B cell (primary cell): ENCODE results near the gene CYP26B1. TPM values are rescaled to one million over a fixed set of nuclear protein-coding genes. Genes with fewer than 3 reads are reported as not detected.

Source experiments
- ATAC-seq: fragments of 200-7000 bp; cut with Tn5 transposase; one replicate; pipeline ENCODE4 v1.10.0; 2021; ENCODE audit warnings: low read depth, mild to moderate bottlenecking, moderate number of reproducible peaks, moderate library complexity
- CTCF ChIA-PET: fragments of 350-600 bp; sonication (Branson Sonifier 250); formaldehyde crosslinking; loops from one replicate; lab custom pipeline; 2021; ENCODE audit warnings: antibody characterized with exemption, inconsistent platforms; lab: Charles Lee
- POLR2A ChIA-PET: fragments of 350-600 bp; sonication (Branson Sonifier 250); formaldehyde crosslinking; loops from one replicate; lab custom pipeline; 2021; ENCODE audit warnings: antibody characterized with exemption; lab: Charles Lee
- DNase-seq: peaks from one replicate; pipeline ENCODE4 v3.0.0; 2013
- H2AFZ ChIP-seq: 2 replicates; pipeline ENCODE4 v1.6.1; 2012; ENCODE audit warnings: mild to moderate bottlenecking, low read depth, low read length; ENCODE audit not compliant: insufficient read depth, poor library complexity, severe bottlenecking
- H3K27ac ChIP-seq, 2 donors: 1 replicate in 1 of 2; 2 replicates in 1 of 2; pipeline ENCODE4 v1.5.1; 2012 to 2013; ENCODE audit warnings: low read length in 2 of 2, mild to moderate bottlenecking in 2 of 2, moderate library complexity in 1 of 2
- H3K27me3 ChIP-seq, 4 experiments: fragments of 200-600 bp in 1 of 4; sonication (generic) in 1 of 4; replicated peaks in 1 of 4; 1 replicate in 2 of 4; 2 replicates in 2 of 4; pipeline versions ENCODE4 v1.6.1 to v1.7.0; 2013 to 2016; ENCODE audit warnings: low read length in 3 of 4, mild to moderate bottlenecking in 2 of 4, mixed read lengths in 1 of 4, moderate library complexity in 1 of 4; ENCODE audit not compliant: insufficient read depth in 4 of 4, control insufficient read depth in 3 of 4; ENCODE audit errors: control extremely low read depth in 1 of 4
- H3K36me3 ChIP-seq, 2 experiments: replicated peaks in 1 of 2; 1 replicate in 1 of 2; 2 replicates in 1 of 2; pipeline versions ENCODE4 v1.6.1 to v1.7.1; 2013; ENCODE audit warnings: low read length in 1 of 2; ENCODE audit not compliant: insufficient read depth in 2 of 2, control insufficient read depth in 1 of 2; ENCODE audit errors: control extremely low read depth in 1 of 2, extremely low read depth in 1 of 2
- H3K4me1 ChIP-seq, 2 donors: fragments of 200-600 bp in 1 of 2; sonication (generic) in 1 of 2; 1 replicate in 1 of 2; 2 replicates in 1 of 2; pipeline versions ENCODE4 v1.5.1 to v1.6.1; 2013 to 2017; ENCODE audit warnings: low read length in 2 of 2; ENCODE audit not compliant: control insufficient read depth in 2 of 2, insufficient read depth in 2 of 2
- H3K4me2 ChIP-seq: replicated peaks from 2 replicates; pipeline ENCODE3; 2012; ENCODE audit warnings: mild to moderate bottlenecking, low read depth, low read length; ENCODE audit not compliant: poor library complexity, severe bottlenecking
- H3K4me3 ChIP-seq, 5 experiments: fragments of 200-600 bp in 1 of 5; sonication (generic) in 1 of 5; 1 replicate in 3 of 5; 2 replicates in 2 of 5; pipeline versions ENCODE4 v1.5.1 to v1.7.0; 2011 to 2016; ENCODE audit warnings: low read length in 4 of 5, mild to moderate bottlenecking in 4 of 5, low read depth in 2 of 5, control low read depth in 1 of 5, moderate library complexity in 1 of 5; ENCODE audit not compliant: insufficient read depth in 1 of 5; ENCODE audit errors: control extremely low read depth in 1 of 5, extremely low read depth in 1 of 5
- H3K79me2 ChIP-seq: fragments of 200-600 bp; sonication (generic); one replicate; pipeline ENCODE4 v1.6.0; 2016; ENCODE audit warnings: low read length; ENCODE audit not compliant: control insufficient read depth, insufficient read depth
- H3K9ac ChIP-seq: fragments of 200-600 bp; sonication (generic); 2 replicates; pipeline ENCODE4 v1.6.1; 2017; ENCODE audit warnings: mild to moderate bottlenecking, low read length, moderate library complexity
- H3K9me3 ChIP-seq, 3 donors: one replicate each; pipeline versions ENCODE4 v1.6.1 to v1.7.1; 2013; ENCODE audit warnings: low read length in 2 of 3; ENCODE audit not compliant: control insufficient read depth in 2 of 3, insufficient read depth in 1 of 3; ENCODE audit errors: control extremely low read depth in 1 of 3
- H4K20me1 ChIP-seq: 2 replicates; pipeline ENCODE4 v1.6.0; 2012; ENCODE audit warnings: mild to moderate bottlenecking, low read length; ENCODE audit not compliant: insufficient read depth, control insufficient read depth, poor library complexity, severe bottlenecking
- H3K27ac Mint-ChIP-seq: one replicate; pipeline ENCODE4 v1.8.0; 2021; ENCODE audit warnings: mixed read lengths
- H3K27me3 Mint-ChIP-seq: one replicate; pipeline ENCODE4 v1.8.0; 2021; ENCODE audit warnings: mixed read lengths
- H3K4me1 Mint-ChIP-seq: one replicate; pipeline ENCODE4 v1.8.0; 2021; ENCODE audit warnings: mixed read lengths
- H3K4me3 Mint-ChIP-seq: one replicate; pipeline ENCODE4 v1.8.0; 2021; ENCODE audit warnings: mixed read lengths
- H3K9me3 Mint-ChIP-seq: one replicate; pipeline ENCODE4 v1.8.0; 2022; ENCODE audit warnings: mixed read lengths; ENCODE audit not compliant: insufficient read depth
- EZH2 ChIP-seq: IDR thresholded peaks from 2 replicates; pipeline ENCODE4 v1.6.1; 2012; ENCODE audit warnings: borderline replicate concordance, low read depth, mild to moderate bottlenecking, moderate library complexity, low read length; ENCODE audit not compliant: insufficient read depth, poor library complexity, severe bottlenecking
- WGBS: methylation state at CpG from one replicate; pipeline ENCODE4 v1.1.5; 2013; ENCODE audit warnings: missing lambda C conversion rate; ENCODE audit not compliant: insufficient coverage; 5-methylcytosine and 5-hydroxymethylcytosine counted together
- intact Hi-C: fragments of 100-400 bp; cut with micrococcal nuclease; formaldehyde crosslinking; loops from one replicate; pipeline ENCODE4 v1.10.0; 2022
- polyA plus RNA-seq: library from polyadenylated mRNA; depleted of rRNA; stranded (reverse); fragments of >200 nt; gene quantifications from 2 replicates; pipeline ENCODE4 v1.2.3, GENCODE V29; 2012
- total RNA-seq, 2 donors: library from RNA; stranded (reverse); fragments of 120-200 nt in 1 of 2; gene quantifications; 1 replicate in 1 of 2; 2 replicates in 1 of 2; pipeline versions ENCODE4 v1.2.3 to v1.2.4, GENCODE V29; 2013 to 2022

CYP26B1 gene
- total and polyA plus RNA-seq, 2 donors (not counting 1 experiment from before 2014, with no cell fraction given) = not detected

- H3K4me2 ChIP-seq = no peak overlapping the region
- no peak for ATAC-seq
- H3K27me3 ChIP-seq = peaks cover 0 to 8% (median 2%) of the 10 kb centered on the region in 4 experiments
- DNase-seq = no peak
- POLR2A ChIA-PET = no interaction called here
- H4K20me1 ChIP-seq = no peaks in the 10 kb centered on the region
- CTCF ChIA-PET = no interaction called here
- no peak overlapping the region for H3K4me3 ChIP-seq
- no peaks in the 10 kb centered on the region for H3K4me1 Mint-ChIP-seq
- H3K27ac ChIP-seq = no peak overlapping the region
- intact Hi-C loops = no loop called here
- H3K4me1 ChIP-seq = no peaks in the 10 kb centered on the region
- WGBS = no CpG with 5 or more reads among the region's 3 CpGs
- no peak for TF ChIP-seq EZH2
- no peak overlapping the region for H2AFZ ChIP-seq
- no peaks in the 10 kb centered on the region for H3K9me3 ChIP-seq
- H3K79me2 ChIP-seq = no peaks in the 10 kb centered on the region
- no peak overlapping the region for H3K27ac Mint-ChIP-seq
- H3K9me3 Mint-ChIP-seq = peaks cover 1% of the 10 kb centered on the region
- no peaks in the 10 kb centered on the region for H3K36me3 ChIP-seq
- H3K9ac ChIP-seq = no peak overlapping the region
- peaks cover 17% of the 10 kb centered on the region for H3K27me3 Mint-ChIP-seq
- no peak overlapping the region for H3K4me3 Mint-ChIP-seq
Measured at GRCh38 chr2:72166279-72166678, 18.6 kb upstream of the CYP26B1 start.

DNA sequence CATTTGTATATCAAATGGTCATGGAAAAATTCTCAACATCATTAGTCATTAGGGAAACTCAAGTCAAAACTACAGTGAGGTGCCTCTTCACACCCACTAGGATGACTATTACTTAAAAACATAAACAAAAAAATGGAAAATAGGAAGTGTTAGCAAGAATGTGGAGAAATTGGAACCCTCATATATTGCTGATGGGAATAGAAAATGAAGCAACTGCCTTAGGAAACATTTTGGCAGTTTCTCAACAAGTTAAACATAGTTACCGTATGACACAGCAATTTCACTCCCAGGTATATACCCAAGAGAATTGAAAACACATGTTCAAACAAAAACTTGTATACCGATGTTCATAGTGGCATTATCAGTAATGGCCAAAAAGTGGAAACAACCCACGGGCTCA is 18.1 kb upstream of the CYP26B1 start:
- Mint-ChIP-seq H3K9me3 (peaks cover 1% of the 10 kb centered on the region), H3K27me3 (peaks cover 20% of the 10 kb centered on the region), H3K4me3 (no peak overlapping the region), H3K27ac (no peak overlapping the region), H3K4me1 (no peaks in the 10 kb centered on the region)
- Histone ChIP-seq H4K20me1 (no peaks in the 10 kb centered on the region), H3K4me2 (no peak overlapping the region), H3K79me2 (no peaks in the 10 kb centered on the region), H3K4me3 (no peak overlapping the region), H3K9ac (no peak overlapping the region), H2AFZ (no peak overlapping the region), H3K27ac (no peak overlapping the region), H3K9me3 (no peaks in the 10 kb centered on the region), H3K4me1 (no peaks in the 10 kb centered on the region), H3K36me3 (no peaks in the 10 kb centered on the region), H3K27me3 (peaks cover 0 to 8% (median 5%) of the 10 kb centered on the region in 4 experiments)
- no peak for TF ChIP-seq EZH2
- DNase-seq (no peak), ATAC-seq (no peak)
- intact Hi-C loops = no loop called here
- CTCF ChIA-PET = no interaction called here
- WGBS = no CpG with 5 or more reads among the region's 3 CpGs
- POLR2A ChIA-PET = no interaction called here
